ENCODE measurements around the gene IGFALS. TPM values are rescaled to one million over a fixed set of nuclear protein-coding genes. Genes with fewer than 3 reads are reported as not detected.

IGFALS gene
- total RNA-seq, 1 donor from 2014 or later = not detected

DNA sequence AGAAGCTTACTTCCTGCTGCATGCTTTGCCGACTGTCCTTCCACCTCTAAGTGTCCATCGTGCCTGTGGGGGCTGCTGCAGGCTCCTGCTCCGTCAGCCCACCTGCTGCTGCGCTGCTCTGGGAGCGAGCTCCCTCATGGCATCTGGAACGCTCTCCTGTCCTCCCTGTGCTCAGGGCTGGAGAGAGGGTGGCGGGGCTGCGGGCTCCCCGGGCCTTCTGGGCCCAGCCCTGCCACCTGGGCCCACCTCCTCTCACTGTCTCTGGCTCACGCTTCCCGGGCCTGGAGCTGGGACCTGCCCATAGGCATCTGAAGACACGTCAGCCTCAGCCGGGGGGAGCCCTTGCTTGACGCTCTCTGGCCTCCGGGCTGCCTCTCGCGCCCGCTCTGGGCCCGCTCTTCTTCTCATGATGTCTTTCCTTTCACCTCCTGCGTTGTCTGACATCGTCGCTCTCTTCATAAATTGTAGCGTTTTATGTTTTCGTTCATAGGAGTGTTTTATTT lies 49.1 kb downstream of the IGFALS start:
- Mint-ChIP-seq H3K27me3 (ENCODE audit: insufficient read depth) (no peaks in the 10 kb centered on the region), H3K27ac (no peak overlapping the region), H3K4me3 (no peak overlapping the region), H3K9me3 (no peaks in the 10 kb centered on the region), H3K36me3 (ENCODE audit: low read depth) (peaks cover 7% of the 10 kb centered on the region), H3K4me1 (ENCODE audit: low read depth) (no peaks in the 10 kb centered on the region)
- intact Hi-C loops (cut with micrococcal nuclease) = no loop called here
- no peak for DNase-seq (ENCODE audit: low spot score)

DNA sequence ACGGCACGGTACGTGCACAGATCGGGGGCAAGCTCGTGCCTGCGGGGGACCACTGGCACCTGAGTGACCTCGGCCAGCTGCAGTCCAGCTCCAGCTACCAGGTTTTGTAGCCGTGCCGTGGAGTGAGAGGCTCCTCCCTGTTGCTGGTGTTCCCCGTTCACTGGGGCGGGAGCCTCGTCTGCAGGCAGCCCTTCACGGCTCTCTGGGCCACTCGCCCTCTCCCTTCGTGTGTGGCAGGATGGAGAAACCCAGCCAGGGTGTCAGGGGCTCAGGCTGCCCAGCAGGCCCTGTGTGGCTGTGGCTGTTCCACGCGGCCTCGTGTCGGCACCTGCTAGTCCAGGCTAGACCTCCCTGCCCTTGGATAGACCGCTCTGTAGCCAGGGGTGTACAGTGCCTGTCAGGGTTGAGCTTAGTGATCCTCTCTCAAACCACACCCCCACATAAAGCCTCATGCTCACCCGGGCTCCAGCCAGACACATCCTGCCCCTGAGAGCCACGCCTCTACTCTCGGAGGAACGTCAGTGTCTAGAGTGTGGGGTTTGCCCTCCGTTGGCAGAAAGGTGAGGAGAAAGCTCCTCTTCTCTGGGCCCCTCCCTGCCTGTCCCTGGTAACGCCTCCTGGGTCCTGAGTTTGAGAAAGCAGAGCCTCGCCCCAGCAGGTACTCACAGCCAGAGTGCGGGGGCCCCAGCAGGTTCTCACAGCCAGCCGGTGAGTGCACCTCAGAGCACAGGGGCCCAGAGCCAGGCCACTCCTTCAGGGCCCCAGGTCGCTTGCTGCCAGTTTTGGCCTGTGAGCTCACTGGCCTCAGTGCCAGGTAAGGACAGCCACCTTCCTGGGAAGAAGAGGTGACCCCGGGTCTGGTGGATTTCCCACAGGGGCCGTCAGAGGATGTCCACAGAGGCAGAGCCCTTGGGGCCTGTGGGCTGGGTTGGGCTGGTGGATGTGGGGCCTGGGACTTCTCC lies 49.8 kb downstream of the IGFALS start:
- Mint-ChIP-seq H3K27ac (no peak overlapping the region), H3K27me3 (ENCODE audit: insufficient read depth) (no peaks in the 10 kb centered on the region), H3K9me3 (no peaks in the 10 kb centered on the region), H3K4me3 (no peak overlapping the region), H3K36me3 (ENCODE audit: low read depth) (peaks cover 6% of the 10 kb centered on the region), H3K4me1 (ENCODE audit: low read depth) (no peaks in the 10 kb centered on the region)
- no peak for DNase-seq (ENCODE audit: low spot score)
- intact Hi-C loops (cut with micrococcal nuclease) = no loop called here

DNA sequence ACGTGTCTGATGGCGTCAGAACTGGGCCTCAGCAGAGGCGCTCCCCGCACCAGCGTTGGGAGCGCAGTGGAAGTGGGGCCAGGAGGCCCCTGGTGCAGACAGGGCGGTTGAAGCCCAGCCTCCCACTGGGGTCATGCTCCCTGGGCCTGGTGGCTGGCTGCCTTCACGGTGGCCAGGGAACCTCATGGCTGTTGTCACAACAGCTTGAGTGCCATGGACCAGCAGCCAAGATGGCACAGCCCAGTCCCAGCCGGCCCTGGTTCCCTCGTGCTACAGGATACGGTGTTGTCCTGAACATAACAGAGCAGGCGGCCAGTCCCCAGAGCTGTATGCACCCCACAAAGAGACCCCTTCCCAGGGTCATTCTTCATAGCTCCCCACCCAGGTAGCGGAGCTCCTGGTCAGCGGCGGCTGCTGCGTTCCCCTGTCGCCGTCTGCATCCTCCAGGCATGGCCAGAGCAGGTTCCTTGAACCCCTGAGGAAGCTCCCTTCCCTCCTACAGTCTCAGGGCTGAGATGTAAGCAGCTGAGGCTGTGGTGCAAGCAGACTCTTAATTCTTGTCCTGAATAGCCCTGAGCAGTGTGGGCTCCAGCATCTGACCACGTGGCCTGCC lies 51.8 kb downstream of the IGFALS start:
- no peak for DNase-seq (ENCODE audit: low spot score)
- Mint-ChIP-seq H3K9me3 (no peaks in the 10 kb centered on the region), H3K27ac (no peak overlapping the region), H3K27me3 (ENCODE audit: insufficient read depth) (no peaks in the 10 kb centered on the region), H3K4me3 (no peak overlapping the region), H3K4me1 (ENCODE audit: low read depth) (no peaks in the 10 kb centered on the region), H3K36me3 (ENCODE audit: low read depth) (peaks cover 4% of the 10 kb centered on the region)
- intact Hi-C loops (cut with micrococcal nuclease) = no loop called here

DNA sequence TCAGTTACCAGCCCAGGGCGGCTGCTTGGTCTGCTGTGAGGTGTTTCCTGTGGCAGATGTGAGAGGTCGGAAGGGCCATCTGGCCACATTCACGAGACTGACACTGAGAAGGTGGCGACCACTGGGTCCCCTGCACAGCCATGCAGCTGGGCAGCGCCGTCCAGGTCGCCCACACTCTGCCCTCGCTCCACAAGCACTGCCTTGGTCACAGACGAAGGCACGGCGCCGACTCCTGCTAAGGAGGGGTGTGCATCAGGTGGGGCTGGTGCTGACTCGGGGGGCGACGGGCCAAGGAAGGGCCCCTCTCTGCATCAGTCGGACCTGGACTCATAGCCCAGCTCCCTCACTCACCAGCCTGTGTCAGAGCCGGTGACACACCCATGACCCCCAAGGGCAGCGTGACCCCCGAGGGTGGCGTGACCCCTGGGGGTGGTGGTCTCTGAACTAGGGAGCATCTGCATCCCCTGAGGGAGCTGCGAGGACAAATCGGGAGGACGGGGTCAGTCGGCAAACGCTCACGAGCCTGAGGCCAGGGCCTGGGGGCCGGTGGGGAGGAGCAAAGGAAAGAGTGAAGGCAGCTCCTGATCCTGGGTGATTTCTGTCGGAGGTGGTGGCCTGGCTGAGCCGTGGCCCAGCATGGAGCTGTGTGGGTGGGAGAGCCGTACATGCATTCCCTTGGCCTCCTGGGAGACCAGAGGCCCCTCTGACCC lies 52.6 kb downstream of the IGFALS start:
- no peak for DNase-seq (ENCODE audit: low spot score)
- Mint-ChIP-seq H3K36me3 (ENCODE audit: low read depth) (peaks cover 4% of the 10 kb centered on the region), H3K4me1 (ENCODE audit: low read depth) (no peaks in the 10 kb centered on the region), H3K27me3 (ENCODE audit: insufficient read depth) (no peaks in the 10 kb centered on the region), H3K27ac (no peak overlapping the region), H3K9me3 (no peaks in the 10 kb centered on the region), H3K4me3 (no peak overlapping the region)
- intact Hi-C loops (cut with micrococcal nuclease) = no loop called here

Other genes starting within 250 kb of the IGFALS start
- gene IFT140, start 181.6 kb downstream of the IGFALS start, total RNA-seq = 8.8 and 9.5 TPM in 2 replicates
- gene CRAMP1, start 181.3 kb downstream of the IGFALS start, total RNA-seq = 38.6 and 38.7 TPM in 2 replicates
- 106 and 119 TPM in 2 replicates for gene JPT2, start 115.4 kb downstream of the IGFALS start, total RNA-seq
- gene MAPK8IP3, start 87.5 kb downstream of the IGFALS start, total RNA-seq = 84.4 and 84.6 TPM in 2 replicates
- gene NME3, start 22.2 kb downstream of the IGFALS start, total RNA-seq = 49.5 and 49.9 TPM in 2 replicates
- 31.0 and 32.7 TPM in 2 replicates for gene EME2, start 20.9 kb downstream of the IGFALS start, total RNA-seq
- gene MRPS34, start 20.6 kb downstream of the IGFALS start, total RNA-seq = 209 and 215 TPM in 2 replicates
- 30.3 and 30.8 TPM in 2 replicates for gene SPSB3, start 11.1 kb downstream of the IGFALS start, total RNA-seq
- 81.6 and 82.8 TPM in 2 replicates for gene NUBP2, start 10.7 kb downstream of the IGFALS start, total RNA-seq
- 57.8 and 58.7 TPM in 2 replicates for gene HAGH, start 33.1 kb upstream of the IGFALS start, total RNA-seq
- gene FAHD1, start 33.5 kb upstream of the IGFALS start, total RNA-seq = 19.4 and 20.2 TPM in 2 replicates
- gene MEIOB, start 78.5 kb upstream of the IGFALS start, total RNA-seq = not detected in 2 replicates
- not detected in 2 replicates for gene HS3ST6, start 124.7 kb upstream of the IGFALS start, total RNA-seq
- 22.1 and 26.1 TPM in 2 replicates for gene MSRB1, start 149.5 kb upstream of the IGFALS start, total RNA-seq
- 1.1 and 1.9 TPM in 2 replicates for gene RPL3L, start 161.0 kb upstream of the IGFALS start, total RNA-seq
- gene NDUFB10, start 165.8 kb upstream of the IGFALS start, total RNA-seq = 134 and 138 TPM in 2 replicates
- 3,144 and 3,145 TPM in 2 replicates for gene RPS2, start 171.1 kb upstream of the IGFALS start, total RNA-seq
- gene RNF151, start 173.2 kb upstream of the IGFALS start, total RNA-seq = 0.70 and 0.93 TPM in 2 replicates
- 84.9 and 87.3 TPM in 2 replicates for gene TBL3, start 178.3 kb upstream of the IGFALS start, total RNA-seq
- gene NOXO1, start 187.8 kb upstream of the IGFALS start, total RNA-seq = 0.24 TPM in 1 of 2 replicates, not detected in the other
- gene GFER, start 190.5 kb upstream of the IGFALS start, total RNA-seq = 46.2 and 54.0 TPM in 2 replicates
- gene SYNGR3, start 196.3 kb upstream of the IGFALS start, total RNA-seq = 21.2 and 26.3 TPM in 2 replicates
- 100 and 105 TPM in 2 replicates for gene ZNF598, start 216.1 kb upstream of the IGFALS start, total RNA-seq
- 3.6 and 3.9 TPM in 2 replicates for gene NPW, start 226.1 kb upstream of the IGFALS start, total RNA-seq
- gene NHERF2, start 233.2 kb upstream of the IGFALS start, total RNA-seq = 2.2 and 2.5 TPM in 2 replicates